Caco-2 (cell line): ENCODE data around the gene HTR3D. TPM values are rescaled to one million over a fixed set of nuclear protein-coding genes. Genes with fewer than 3 reads are reported as not detected.

Experiments
- BruUV-seq: library from RNA; stranded (reverse); fragments of 400-500 nt; replicated peaks from 2 replicates; lab custom pipeline; 2021; lab: Mats Ljungman, UMichigan
- CTCF ChIA-PET: fragments of 300-600 bp; sonication (Branson Sonifier 250); formaldehyde crosslinking; loops from one replicate; lab custom pipeline; 2022; ENCODE audit warnings: antibody characterized with exemption; lab: Charles Lee
- POLR2A ChIA-PET: fragments of 300-600 bp; sonication (Branson Sonifier 250); formaldehyde crosslinking; loops from one replicate; lab custom pipeline; 2022; ENCODE audit warnings: antibody characterized with exemption; lab: Charles Lee
- DNase-seq, 2 experiments: peaks; one replicate each; pipeline versions ENCODE4 v3.0.0 to v3.0.0-alpha.2; 2020 to 2022
- H3K27me3 ChIP-seq: replicated peaks from 2 replicates; pipeline ENCODE4 v1.6.0; 2011; ENCODE audit warnings: low read length; ENCODE audit not compliant: control insufficient read depth, insufficient read depth
- H3K36me3 ChIP-seq: 2 replicates; pipeline ENCODE4 v1.5.1; 2011; ENCODE audit warnings: low read length; ENCODE audit not compliant: control insufficient read depth, insufficient read depth
- H3K4me1 ChIP-seq: fragments of 250-450 bp; sonication (Bioruptor Pico); 2 replicates; pipeline ENCODE4 v1.5.1; 2020; ENCODE audit warnings: mild to moderate bottlenecking
- H3K4me3 ChIP-seq: 2 replicates; pipeline ENCODE4 v1.5.1; 2011; ENCODE audit warnings: low read depth, mild to moderate bottlenecking, control low read depth, low read length
- H3K9me3 ChIP-seq: fragments of 250-450 bp; sonication (Bioruptor Pico); 2 replicates; pipeline ENCODE4 v1.5.1; 2020; ENCODE audit warnings: mild to moderate bottlenecking, moderate library complexity
- H3K27ac Mint-ChIP-seq: one replicate; pipeline ENCODE4 v1.8.0; 2022; ENCODE audit warnings: mixed read lengths; ENCODE audit not compliant: unreplicated experiment
- H3K27me3 Mint-ChIP-seq: one replicate; pipeline ENCODE4 v1.8.0; 2022; ENCODE audit warnings: mixed read lengths; ENCODE audit not compliant: insufficient read depth, unreplicated experiment
- H3K36me3 Mint-ChIP-seq: one replicate; pipeline ENCODE4 v1.8.0; 2022; ENCODE audit warnings: mild to moderate bottlenecking, mixed read lengths; ENCODE audit not compliant: insufficient read depth, unreplicated experiment
- H3K4me1 Mint-ChIP-seq: one replicate; pipeline ENCODE4 v1.8.0; 2022; ENCODE audit warnings: low read depth, mixed read lengths; ENCODE audit not compliant: unreplicated experiment
- H3K4me3 Mint-ChIP-seq: one replicate; pipeline ENCODE4 v1.8.0; 2022; ENCODE audit warnings: mild to moderate bottlenecking, moderate library complexity, mixed read lengths; ENCODE audit not compliant: unreplicated experiment
- H3K9me3 Mint-ChIP-seq: one replicate; pipeline ENCODE4 v1.8.0; 2022; ENCODE audit warnings: mixed read lengths; ENCODE audit not compliant: unreplicated experiment
- intact Hi-C: fragments of 100-400 bp; cut with micrococcal nuclease; formaldehyde crosslinking; loops from one replicate; pipeline ENCODE4 v1.10.0; 2022; ENCODE audit not compliant: unreplicated experiment
- total RNA-seq: library from RNA; stranded (reverse); gene quantifications from 2 replicates; pipeline ENCODE4 v1.2.3, GENCODE V29; 2022
- TF ChIP-seq, protein P1 (sequence below), 2 experiments: fragments of 200-600 bp in 1 of 2; IDR thresholded peaks; 1 replicate in 1 of 2; 2 replicates in 1 of 2; pipeline versions ENCODE4 v1.5.1 to v1.8.0; 2011 to 2022; ENCODE audit warnings: antibody characterized with exemption in 1 of 2, control low read depth in 1 of 2, inconsistent platforms in 1 of 2, low read depth in 1 of 2, low read length in 1 of 2, mild to moderate bottlenecking in 1 of 2, moderate library complexity in 1 of 2; ENCODE audit not compliant: insufficient read depth in 1 of 2, severe bottlenecking in 1 of 2, unreplicated experiment in 1 of 2

HTR3D gene
- total RNA-seq, 1 experiment from 2014 or later: not detected

DNA sequence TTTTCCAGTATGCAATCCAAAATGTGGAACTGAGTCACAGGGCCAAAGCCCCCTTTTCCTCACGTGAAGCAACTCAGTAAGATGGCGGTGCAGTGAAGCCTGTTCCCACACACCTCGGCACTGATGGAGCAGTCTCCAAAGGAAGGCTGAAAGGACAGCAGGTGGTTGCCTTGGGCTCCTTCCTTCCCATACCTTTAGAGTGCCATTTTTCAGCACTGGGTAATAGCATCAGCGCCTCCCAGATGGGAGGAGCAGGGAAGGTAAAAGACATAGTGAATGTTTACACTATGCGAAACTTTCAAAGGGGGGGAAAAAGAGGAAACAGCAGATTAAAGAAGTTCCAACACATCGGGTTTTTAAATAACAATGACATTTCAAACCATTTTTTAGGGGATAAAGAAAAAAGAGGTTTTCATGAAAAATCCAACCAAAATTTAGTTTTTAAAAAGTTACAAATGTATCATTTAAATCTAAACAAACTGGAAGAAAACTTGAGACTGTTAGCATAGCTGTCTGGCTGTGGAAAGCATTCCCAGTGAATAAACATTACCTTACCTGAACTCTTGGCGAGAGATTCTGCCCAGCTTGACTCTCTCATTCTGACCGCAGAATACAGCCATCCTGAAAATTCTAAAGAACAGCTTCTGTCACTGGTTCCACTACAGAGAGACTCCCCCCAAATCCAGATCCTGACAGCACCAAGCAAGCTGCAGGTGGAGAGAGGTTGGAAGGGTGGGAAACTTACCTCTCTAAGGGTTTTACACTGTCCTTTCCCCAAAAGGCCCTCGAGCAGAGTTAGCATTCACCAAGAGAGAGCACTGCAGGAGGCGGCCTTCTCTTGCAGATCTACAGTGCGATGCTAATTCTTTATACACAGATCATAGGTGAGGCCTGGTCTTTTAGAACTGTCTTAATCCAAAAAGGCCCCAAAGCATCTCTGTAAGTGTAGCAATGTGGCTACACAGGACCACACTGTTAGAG, 46.5 kb upstream of the HTR3D start:
- peaks cover 26% of the 10 kb centered on the region for H3K36me3 Mint-ChIP-seq
- TF ChIP-seq, protein P1, sequence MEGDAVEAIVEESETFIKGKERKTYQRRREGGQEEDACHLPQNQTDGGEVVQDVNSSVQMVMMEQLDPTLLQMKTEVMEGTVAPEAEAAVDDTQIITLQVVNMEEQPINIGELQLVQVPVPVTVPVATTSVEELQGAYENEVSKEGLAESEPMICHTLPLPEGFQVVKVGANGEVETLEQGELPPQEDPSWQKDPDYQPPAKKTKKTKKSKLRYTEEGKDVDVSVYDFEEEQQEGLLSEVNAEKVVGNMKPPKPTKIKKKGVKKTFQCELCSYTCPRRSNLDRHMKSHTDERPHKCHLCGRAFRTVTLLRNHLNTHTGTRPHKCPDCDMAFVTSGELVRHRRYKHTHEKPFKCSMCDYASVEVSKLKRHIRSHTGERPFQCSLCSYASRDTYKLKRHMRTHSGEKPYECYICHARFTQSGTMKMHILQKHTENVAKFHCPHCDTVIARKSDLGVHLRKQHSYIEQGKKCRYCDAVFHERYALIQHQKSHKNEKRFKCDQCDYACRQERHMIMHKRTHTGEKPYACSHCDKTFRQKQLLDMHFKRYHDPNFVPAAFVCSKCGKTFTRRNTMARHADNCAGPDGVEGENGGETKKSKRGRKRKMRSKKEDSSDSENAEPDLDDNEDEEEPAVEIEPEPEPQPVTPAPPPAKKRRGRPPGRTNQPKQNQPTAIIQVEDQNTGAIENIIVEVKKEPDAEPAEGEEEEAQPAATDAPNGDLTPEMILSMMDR (IDR thresholded peaks at IDR 0.05; ENCODE audit: insufficient read depth in 1 of 2, low read depth in 1 of 2, low read length in 1 of 2, severe bottlenecking in 1 of 2, unreplicated experiment in 1 of 2): no peak
- peaks cover 24% of the 10 kb centered on the region for H3K4me1 ChIP-seq
- peak overlapping the region; percentile 33 for H3K4me3 Mint-ChIP-seq
- H3K27me3 ChIP-seq: no peaks in the 10 kb centered on the region
- no peaks in the 10 kb centered on the region; the same call in 1 of the 2 replicates for H3K36me3 ChIP-seq
- ChIA-PET POLR2A (interaction anchor here (0.7 kb wide), 1 partner anchor 35 kb away, joined by 3 read pairs; no protein-coding TSS in a partner anchor), CTCF (interaction anchor here (0.8 kb wide), 1 partner anchor 33 kb away, joined by 3 read pairs; the partner anchor contains the start of gene ABCC5)
- peaks cover 31% of the 10 kb centered on the region for H3K4me1 Mint-ChIP-seq
- H3K27me3 Mint-ChIP-seq: no peaks in the 10 kb centered on the region
- no peak for DNase-seq
- BruUV-seq: no TSS peak
- H3K9me3 Mint-ChIP-seq: no peaks in the 10 kb centered on the region
- intact Hi-C loops: no loop called here
- H3K9me3 ChIP-seq: no peaks in the 10 kb centered on the region
- H3K4me3 ChIP-seq: no peak overlapping the region
- peak overlapping the region; percentile 50 for H3K27ac Mint-ChIP-seq

- no TSS peak for BruUV-seq
- Histone ChIP-seq H3K9me3 (no peaks in the 10 kb centered on the region), H3K27me3 (no peaks in the 10 kb centered on the region), H3K4me3 (no peak overlapping the region), H3K4me1 (peaks cover 37% of the 10 kb centered on the region), H3K36me3 (no peaks in the 10 kb centered on the region; the same call in 1 of the 2 replicates)
- TF ChIP-seq, protein P1 (IDR thresholded peaks at IDR 0.05; ENCODE audit: insufficient read depth in 1 of 2, low read depth in 1 of 2, low read length in 1 of 2, severe bottlenecking in 1 of 2, unreplicated experiment in 1 of 2): no peak
- CTCF ChIA-PET: interaction anchor here (2.1 to 2.6 kb wide), 2 partner anchors 31 to 92 kb away, joined by 6 to 11 read pairs; partner anchors contain the start of gene ABCC5
- DNase-seq: no peak
- H3K4me1 Mint-ChIP-seq: peaks cover 48% of the 10 kb centered on the region
- POLR2A ChIA-PET: no interaction called here
- intact Hi-C loops: no loop called here
- H3K36me3 Mint-ChIP-seq: peaks cover 26% of the 10 kb centered on the region
- peak overlapping the region; percentile 52 for H3K4me3 Mint-ChIP-seq
- no peaks in the 10 kb centered on the region for H3K9me3 Mint-ChIP-seq
- H3K27me3 Mint-ChIP-seq: no peaks in the 10 kb centered on the region
- H3K27ac Mint-ChIP-seq: peak overlapping the region; percentile 72
These were observed 44.4 kb upstream of the HTR3D start for GRCh38 chr3:183987000-183987600.
